ENCODE measurements around the gene RABL2A.
"Not testable (repeated sequence)": the region's sequence is repeated elsewhere in the genome, so short reads cannot be mapped to it uniquely, and the experiment has no call there.

The RABL2A gene

DNA sequence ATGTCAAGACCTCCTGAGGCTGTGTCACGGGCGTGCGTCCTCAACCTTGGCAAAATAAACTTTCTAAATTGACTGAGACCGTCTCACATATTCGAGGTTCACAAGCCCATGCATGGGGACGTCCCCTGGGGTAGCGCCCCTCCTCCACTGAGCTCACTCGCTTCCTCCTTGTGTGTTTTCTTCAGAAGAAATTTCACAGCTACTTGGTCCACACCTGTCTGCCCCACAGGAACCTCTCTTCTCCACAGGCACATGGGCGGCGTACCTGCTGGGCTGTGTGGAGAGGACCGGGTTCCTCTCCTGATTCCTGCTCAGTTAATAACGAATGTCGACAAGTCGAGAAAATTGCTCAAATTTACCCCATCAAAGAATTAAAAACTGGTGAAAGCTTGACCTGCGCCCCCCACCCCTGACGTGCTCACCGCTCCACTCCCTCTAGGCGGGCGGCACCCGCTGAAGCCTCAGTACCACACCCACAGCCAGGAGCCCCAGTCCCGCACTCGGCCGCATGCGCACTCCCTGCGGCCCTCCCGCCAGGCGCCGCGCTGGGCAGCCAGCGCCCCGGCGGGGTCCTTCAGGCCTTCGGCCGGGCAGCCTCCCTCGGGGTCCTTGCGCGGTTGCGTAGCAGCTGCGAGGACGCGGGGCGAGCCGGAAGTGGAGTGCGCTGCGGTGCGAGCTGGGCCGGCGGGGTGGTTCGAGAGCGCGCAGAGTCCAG lies at the start of gene RABL2A:
Gene RABL2A, plus strand, starts transcription at position 651 of the 715 bp plus-strand sequence. CDS start 1,341 bp downstream, outside the sequence.
- not testable (repeated sequence) for FAIRE-seq

DNA sequence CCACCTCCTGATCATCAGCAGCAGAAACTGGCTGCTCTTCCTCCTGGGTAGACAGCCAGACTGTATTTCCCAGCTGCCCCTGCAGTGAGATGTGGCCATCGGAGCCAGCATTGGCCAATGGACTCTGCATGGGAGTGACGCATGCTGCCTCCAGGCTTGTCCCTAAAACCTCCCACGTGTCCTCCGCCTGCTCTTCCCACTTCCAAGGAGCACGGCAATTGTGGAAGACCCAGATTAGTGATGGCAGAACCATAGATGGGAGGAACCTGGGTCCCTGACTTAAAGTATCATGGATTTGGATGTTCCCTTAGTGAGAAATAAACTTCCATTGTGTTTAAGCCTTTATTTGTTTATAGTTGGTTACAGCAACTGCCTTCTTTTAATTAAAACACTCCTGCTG lies 48.6 kb upstream of the RABL2A start:
- FAIRE-seq = not testable (repeated sequence)

DNA sequence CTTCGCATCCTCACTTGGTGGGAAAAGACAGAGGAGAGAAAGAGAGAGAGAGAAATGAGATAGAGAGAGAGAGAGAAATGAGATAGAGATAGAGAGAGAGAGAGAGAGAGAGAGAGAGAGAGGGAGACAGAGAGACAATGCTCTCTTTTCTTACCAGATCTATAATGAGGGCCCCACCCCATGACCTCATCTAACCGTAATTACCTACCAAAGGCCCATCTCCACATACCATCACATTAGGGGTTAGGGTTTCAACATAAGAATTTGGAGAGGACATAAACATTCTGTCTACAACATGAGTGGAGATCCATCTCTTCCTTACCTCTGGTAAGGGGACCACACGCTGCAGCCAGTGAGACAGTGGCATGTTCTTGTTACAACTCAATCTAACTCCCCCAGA lies 44.6 kb upstream of the RABL2A start:
- FAIRE-seq = not testable (repeated sequence)

DNA sequence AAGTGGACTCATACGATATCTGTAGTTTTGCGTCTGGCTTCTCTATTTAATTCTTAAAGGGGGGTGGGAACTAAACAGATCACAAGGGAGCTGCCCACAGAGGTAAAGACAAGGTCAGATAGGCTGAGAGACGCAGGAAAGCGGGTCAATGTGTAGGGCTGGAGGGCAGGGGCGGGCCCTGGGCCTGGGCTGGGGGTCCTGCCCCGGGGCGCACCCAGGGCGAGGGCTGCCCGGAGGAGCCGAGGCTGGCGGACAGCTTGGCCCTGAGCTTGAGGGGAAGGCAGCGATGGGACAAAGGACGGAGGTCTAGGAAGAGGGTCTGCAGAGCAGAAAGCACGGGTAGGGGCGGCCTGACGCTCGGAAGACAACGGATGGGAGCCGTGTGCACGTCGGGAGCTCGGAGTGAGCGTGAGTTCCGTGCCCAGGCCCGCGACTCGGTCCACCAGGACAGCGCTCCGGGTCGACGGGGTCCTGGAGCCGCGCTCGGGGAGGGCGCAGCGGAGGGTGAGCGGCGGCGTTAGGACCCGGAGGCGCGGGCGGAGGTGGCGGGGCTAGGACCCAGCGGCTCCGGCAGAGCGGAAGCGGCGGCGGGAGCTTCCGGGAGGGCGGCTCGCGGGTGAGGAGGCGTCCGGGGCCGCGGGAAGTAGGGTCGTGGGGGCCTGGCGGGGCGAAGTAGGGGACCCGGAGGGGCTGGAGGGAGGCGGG lies 43.4 kb upstream of the RABL2A start:
- not testable (repeated sequence) for FAIRE-seq

DNA sequence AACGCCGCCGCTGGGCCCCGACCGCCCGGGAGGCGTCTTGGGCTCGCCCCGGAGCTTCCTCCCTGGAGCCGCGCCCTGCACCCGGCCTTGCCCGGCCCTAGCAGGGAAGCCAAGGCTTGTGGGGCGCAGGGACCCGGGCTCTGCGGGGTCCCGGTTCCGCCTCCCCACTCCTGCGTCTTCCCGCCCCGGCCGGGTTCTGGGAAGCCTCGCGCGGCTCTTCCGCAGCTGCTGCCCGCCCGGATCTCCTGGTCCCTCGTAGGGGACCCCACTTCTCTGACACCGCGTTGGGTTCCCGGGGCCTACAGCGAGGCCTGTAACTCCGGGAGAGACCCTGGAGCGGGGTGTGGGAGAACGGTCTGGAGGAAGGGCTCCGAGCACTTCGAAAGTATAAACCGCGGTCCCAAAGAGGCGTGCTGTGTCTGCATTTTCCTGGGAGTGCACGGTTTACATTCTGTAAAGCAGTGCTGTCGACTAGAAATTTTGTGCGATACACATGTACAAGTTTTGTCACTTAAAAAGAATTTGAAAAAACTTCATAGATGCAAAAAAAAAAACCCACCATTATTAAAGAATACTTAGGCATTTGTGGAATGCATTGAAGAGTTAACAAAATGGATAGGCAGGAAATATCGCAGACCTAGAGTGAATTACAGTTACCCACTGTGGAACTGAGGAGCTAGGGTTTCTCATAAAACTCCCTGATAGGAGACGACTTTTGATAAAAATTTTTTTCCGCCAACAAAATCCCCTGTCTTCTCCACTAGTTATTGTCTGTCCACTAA lies 42.6 kb upstream of the RABL2A start:
- not testable (repeated sequence) for FAIRE-seq

DNA sequence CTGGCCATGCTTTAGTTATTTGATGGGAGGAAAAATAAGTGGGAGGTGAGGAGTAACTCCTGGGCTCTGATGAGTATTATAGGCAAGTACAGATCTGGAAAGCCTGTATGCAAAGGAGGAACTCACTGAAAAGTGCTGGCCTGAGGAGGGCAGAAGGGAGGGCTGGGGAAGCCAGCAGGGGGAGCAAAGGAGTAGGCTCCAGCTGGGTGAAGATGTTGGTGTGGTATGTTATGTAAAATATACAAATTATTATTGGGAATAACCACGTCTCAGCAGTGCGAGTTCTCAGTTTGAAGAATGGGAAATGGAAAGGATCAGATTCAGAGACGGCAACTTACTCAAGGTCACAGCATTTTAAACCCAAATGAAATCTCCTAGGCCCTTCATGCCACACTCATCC lies 39.9 kb upstream of the RABL2A start:
- not testable (repeated sequence) for FAIRE-seq

DNA sequence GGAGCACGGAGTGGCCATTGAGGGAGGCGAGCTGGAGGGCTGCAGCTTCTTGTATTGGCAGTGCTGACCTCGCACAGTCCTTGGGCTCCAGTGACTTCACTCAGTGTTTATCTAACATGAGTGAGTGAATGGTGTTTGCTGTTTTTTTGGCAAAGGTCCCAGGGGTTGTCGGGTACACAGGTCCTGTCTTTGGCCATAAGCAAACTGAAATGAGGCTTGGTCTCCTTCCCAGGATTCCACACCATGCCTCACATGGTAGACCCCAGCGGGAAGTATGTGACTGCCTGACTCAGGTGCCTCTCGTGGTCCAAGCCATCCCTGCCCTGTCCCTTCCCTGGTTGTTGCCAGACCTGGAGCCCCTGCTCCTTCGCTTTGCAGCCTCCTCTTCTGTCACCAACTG lies 37.5 kb upstream of the RABL2A start:
- not testable (repeated sequence) for FAIRE-seq

DNA sequence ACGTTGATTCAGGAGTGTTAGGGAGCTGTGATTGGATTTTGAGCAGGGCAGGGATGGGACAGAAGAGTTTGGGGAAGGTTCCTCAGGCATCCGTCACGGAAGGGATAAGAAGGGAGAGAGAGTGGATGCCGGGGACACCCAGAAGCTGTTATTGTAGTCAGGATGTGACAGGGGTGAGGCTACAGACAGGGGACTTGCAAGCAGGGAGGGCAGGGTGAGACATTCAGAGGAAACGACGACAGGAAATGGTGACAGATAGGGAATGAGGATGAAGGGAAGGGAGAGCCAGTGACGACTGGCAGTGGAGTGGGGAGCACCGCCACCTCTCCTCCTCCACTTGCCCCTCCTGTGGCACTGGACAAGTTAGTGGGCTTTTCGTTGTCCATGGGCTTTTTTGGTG lies 35.1 kb upstream of the RABL2A start:
- FAIRE-seq = not testable (repeated sequence)

DNA sequence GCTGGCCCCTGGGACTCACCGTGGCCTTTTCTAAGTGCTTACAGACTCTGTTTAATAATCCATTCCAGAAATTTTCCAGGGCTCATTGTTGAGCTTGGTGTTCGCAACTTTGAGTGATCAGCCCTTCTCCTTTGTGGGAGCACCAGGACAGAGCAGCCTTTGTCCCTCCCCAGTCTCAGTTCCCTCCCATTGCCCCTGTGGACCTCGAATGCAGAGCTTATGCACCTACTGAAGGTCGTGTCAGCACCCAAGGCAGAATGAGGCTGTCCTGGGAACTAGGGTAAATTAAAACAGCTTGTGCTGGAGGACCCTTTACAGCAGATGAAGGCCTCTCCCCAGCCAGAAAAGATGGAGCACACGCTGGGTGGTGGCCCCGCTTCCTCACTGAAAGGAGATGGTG lies 33.8 kb upstream of the RABL2A start:
- FAIRE-seq = not testable (repeated sequence)

DNA sequence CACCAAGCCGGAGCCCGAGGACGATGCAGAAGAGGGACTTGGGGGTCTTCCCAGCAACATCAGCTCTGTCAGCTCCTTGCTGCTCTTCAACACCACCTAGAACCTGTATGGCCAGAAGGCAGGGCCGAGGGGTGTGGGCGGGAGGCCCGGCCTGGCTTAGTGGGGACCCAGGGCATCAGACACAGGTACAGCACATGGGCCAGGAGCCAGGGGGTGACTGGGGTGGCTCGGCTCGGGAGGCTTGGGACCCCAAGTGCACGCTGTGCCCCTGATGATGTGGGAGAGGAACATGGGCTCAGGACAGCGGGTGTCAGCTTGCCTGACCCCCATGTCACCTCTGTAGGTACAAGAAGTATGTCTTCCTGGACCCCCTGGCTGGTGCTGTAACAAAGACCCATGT lies 31.3 kb upstream of the RABL2A start:
- FAIRE-seq = not testable (repeated sequence)

DNA sequence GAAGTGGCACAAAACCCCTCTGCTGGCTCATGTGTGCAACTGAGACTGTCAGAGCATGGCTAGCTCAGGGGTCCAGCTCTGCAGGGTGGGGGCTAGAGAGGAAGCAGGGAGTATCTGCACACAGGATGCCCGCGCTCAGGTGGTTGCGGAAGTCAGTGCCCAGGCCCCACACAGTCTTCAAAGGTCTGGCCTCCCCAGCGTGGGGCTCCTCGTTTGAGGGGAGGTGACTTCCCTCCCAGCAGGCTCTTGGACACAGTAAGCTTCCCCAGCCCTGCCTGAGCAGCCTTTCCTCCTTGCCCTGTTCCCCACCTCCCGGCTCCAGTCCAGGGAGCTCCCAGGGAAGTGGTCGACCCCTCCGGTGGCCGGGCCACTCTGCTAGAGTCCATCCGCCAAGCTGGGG lies 29.9 kb upstream of the RABL2A start:
- FAIRE-seq = not testable (repeated sequence)

DNA sequence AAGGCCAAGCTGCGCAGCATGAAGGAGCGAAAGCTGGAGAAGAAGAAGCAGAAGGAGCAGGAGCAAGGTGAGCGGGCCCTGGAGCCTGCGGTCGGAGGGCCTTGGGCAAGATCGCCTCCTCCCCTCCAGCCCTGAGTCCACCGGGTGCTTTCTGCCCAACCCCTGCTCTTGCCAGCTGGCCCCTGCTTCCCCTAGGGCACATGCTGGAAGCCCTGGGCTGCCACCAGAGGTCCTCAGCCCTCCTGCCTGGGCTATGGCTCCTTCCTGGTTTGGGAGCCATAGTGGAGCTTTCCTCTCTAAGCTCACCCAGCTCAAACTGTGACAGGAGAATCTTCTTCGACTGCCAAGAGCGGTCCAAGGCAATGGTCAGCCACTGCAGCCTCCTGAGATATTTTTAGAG lies 29.5 kb upstream of the RABL2A start:
- not testable (repeated sequence) for FAIRE-seq

DNA sequence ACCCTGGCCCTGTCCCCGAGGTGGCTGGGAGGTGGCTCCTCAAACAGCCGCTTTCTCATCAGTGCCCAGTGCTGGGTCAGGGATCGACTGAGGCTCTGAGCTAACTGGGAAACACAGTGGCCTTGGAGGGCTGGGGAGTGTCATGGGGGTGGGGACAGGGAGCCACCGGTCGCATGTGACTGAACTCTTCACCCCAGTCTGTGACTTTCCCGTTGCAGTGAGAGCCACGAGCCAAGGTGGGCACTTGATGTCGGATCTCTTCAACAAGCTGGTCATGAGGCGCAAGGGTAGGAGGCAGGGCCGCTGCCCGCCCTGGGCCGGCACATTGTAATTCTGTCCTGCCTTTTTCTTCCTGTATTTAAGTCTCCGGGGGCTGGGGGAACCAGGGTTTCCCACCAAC lies 28.9 kb upstream of the RABL2A start:
- not testable (repeated sequence) for FAIRE-seq

DNA sequence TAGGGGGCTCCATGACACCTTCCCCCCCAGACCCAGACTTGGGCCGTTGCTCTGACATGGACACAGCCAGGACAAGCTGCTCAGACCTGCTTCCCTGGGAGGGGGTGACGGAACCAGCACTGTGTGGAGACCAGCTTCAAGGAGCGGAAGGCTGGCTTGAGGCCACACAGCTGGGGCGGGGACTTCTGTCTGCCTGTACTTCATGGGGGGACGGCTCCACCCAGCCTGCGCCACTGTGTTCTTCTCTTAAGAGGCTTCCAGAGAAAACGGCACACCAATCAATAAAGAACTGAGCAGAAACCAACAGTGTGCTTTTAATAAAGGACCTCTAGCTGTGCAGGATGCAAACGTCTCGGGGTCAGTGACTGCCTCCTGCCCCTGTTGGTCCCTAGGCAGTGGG lies 28.3 kb upstream of the RABL2A start:
- not testable (repeated sequence) for FAIRE-seq

DNA sequence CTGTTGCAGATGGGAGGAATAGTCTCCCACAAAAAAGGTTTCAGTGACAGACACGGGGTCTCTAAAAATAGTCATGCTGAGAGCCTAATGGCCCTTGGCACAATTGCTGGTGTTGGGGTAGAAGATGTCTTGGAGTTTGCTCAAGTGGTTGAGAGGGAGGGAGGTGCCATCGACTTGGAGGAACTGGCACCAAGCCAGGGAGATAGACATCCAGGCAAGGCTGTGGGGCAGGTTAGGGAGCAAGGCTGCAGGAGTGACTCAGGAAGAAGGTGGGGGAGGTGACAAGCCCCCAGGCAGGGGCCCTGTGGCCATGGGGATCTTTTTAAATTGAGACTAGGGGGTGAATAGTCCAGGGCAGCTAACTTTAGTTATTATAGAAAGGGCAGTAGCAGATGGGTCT lies 27.9 kb upstream of the RABL2A start:
- not testable (repeated sequence) for FAIRE-seq

DNA sequence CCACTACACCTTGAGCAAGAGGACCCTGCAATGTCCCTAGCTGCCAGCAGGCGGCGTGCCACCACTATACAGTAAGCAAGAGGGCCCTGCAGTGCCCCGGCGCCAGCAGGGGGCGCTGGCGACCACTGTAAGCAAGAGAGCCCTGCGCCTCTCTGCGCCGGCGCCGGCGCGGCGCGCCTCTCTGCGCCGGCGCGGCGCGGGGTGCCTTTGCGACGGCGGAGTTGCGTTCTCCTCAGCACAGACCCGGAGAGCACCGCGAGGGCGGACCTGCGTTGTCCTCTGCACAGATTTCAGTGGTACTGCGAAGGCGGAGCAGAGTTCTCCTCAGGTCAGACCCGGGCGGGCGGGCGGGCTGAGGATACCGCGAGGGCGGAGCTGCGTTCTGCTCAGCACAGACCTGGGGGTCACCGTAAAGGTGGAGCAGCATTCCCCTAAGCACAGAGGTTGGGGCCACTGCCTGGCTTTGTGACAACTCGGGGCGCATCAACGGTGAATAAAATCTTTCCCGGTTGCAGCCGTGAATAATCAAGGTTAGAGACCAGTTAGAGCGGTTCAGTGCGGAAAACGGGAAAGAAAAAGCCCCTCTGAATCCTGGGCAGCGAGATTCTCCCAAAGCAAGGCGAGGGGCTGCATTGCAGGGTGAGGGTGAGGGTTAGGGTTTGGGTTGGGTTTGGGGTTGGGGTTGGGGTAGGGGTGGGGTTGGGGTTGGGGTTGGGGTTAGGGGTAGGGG lies 24.9 kb upstream of the RABL2A start:
- FAIRE-seq = not testable (repeated sequence)

DNA sequence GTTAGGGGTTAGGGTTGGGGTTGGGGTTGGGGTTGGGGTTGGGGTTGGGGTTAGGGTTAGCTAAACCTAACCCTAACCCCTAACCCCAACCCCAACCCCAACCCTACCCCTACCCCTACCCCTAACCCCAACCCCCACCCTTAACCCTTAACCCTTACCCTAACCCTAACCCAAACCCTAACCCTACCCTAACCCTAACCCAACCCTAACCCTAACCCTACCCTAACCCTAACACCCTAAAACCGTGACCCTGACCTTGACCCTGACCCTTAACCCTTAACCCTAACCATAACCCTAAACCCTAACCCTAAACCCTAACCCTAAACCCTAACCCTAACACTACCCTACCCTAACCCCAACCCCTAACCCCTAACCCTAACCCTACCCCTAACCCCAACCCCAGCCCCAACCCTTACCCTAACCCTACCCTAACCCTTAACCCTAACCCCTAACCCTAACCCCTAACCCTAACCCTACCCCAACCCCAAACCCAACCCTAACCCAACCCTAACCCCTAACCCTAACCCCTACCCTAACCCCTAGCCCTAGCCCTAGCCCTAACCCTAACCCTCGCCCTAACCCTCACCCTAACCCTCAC lies 24.1 kb upstream of the RABL2A start:
- FAIRE-seq = no peak

DNA sequence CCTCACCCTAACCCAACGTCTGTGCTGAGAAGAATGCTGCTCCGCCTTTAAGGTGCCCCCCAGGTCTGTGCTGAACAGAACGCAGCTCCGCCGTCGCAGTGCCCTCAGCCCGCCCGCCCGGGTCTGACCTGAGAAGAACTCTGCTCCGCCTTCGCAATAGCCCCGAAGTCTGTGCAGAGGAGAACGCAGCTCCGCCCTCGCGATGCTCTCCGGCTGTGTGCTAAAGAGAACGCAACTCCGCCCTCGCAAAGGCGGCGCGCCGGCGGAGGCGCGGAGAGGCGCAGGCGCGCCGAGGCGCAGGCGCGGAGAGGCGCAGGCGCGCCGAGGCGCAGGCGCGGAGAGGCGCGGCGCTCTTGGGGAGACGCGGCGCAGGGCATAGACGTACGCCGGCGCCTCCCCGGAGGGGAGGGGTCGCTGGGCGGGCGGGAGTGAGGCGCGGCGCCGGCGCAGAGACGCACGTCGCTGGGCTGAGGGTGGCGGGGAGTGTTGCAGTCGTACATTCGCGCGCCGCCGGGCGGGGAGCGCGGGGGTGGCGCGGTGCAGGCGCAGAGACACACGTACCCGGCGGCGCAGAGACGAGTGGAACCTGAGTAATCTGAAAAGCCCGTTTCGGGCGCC lies 23.5 kb upstream of the RABL2A start:
- FAIRE-seq = not testable (repeated sequence)

DNA sequence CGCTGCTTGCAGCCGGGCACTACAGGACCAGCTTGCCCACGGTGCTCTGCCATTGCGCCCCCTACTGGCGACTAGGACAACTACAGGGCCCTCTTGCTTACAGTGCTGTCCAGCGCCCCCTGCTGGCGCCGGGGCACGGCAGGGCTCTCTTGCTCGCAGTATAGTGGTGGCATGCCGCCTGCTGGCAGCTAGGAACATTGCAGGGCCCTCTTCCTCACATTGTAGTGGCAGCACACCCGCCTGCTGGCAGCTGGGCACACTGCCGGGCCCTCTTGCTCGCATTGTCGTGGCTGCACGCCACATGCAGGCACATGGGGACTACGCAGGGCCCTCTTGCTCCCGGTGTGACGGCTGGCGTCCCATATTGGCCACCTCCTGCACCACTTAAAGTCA lies 23.0 kb upstream of the RABL2A start:
- FAIRE-seq = not testable (repeated sequence)

DNA sequence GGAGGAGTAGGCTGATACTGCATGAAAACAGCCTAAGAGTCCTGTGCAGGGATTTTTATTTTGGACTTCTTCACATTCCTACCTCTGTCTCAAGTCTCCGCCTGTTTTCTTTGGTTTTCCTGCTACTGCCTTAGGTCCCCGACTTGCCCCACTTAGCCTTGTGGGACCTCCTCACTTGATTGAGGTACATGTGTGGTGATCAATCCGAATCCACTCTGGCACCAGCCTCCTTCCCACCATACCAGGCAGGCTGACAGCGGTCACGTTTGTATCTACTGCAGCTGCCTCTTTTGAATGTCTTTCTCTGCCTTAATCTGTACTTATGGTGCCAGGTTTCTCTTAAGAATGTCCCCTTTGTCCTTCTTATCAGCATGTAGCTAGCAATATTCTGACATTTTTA lies 22.4 kb upstream of the RABL2A start:
- FAIRE-seq = not testable (repeated sequence)

DNA sequence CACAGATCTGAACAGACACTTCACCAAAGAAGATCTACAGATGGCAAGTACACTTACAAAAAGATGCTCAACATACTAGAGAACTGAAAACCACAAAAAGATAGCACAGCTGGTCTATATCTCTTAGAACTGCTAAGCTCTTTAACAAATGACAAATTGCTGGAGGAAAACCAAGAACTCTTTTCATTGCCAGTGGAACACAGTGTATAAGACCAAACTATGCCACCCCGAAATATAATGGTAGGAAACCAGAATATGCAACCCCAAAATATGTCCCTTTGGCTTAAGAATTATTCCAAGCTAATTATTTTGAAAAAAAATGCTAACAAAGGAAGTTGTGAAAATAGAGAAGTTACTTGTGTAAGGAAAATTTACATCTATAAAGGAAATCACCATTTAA lies 21.0 kb upstream of the RABL2A start:
- not testable (repeated sequence) for FAIRE-seq

DNA sequence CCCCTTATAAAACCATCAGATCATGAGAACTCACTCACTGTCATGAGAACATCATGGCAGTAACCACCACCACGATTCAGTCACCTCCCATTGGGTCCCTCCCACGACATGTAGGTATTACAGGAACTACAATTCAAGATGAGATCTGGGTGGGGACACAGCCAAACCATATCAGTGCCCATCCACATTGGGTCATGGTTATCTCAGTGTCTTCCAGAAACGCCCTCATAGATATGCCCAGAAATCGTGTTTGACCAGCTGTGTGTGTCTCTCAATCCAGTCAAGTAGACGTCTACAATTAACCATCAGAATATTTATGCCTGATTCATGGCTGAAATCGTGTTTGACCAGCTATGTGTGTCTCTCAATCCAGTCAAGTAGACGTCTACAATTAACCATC lies 17.2 kb upstream of the RABL2A start:
- FAIRE-seq = not testable (repeated sequence)
